Measurements from ENCODE around the gene IFT27.
"Not testable (repeated sequence)": the region's sequence is repeated elsewhere in the genome, so short reads cannot be mapped to it uniquely, and the experiment has no call there.

Gene IFT27

DNA sequence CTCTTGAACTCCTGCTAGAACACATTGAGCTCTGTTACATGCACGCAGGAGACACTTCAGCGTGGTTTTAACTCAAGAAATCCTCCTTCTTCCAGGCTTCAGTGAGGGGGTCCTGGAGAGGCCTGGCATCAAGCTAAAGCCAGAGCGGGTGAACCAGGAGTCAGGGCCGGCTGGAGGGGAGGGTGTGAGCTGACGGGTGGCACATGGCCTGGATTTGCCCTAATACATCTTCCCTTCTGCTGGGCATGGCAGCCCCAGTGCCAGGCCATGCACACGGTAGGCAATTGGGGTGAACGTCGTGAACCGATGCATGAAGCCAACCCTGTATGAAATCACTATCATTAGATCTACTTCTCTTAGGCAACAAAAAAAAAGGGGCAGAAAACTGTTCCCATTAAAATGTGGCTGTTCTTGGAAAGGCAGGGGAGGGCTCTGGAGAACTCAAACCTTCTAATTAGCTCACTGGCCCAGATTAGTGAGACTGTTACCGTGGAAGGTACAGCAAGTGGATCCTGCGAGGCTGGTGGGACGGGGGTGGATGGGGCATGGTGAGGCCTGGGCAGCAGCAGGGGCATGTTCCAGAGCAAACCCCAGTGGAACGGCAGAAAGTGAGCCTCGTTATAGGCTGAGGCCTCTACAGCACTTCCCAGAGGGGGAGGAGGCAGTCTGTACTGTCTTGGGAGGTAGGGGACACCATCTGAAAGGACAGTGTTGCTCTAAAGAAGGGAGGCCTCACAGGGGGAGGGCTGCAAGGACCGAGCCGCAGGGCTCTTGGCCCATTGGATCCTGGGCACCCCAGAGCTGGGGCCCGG lies 10.6 kb downstream of the IFT27 start:
- no peak for DNase-seq (ENCODE audit: low spot score)

DNA sequence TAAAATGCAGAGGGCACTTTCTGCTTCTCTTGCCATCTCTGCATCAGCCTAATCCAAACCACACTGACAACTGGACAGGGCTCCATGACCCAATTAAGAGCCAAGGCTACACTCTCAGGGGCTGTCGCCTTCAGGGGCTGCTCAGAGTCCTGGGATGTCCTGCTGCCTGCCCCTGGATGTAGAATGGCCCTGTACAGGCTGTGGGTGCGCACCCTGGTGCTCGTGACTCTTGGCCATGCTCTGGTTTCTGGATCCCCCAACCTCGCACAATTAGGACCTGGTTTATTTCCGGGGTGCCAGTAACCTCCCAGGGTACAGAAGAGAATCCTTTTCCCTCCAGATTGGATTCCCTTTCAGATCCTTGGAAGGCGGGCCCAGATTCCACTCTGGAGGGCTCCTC lies 11.3 kb downstream of the IFT27 start:
- DNase-seq (ENCODE audit: low spot score), result no peak

DNA sequence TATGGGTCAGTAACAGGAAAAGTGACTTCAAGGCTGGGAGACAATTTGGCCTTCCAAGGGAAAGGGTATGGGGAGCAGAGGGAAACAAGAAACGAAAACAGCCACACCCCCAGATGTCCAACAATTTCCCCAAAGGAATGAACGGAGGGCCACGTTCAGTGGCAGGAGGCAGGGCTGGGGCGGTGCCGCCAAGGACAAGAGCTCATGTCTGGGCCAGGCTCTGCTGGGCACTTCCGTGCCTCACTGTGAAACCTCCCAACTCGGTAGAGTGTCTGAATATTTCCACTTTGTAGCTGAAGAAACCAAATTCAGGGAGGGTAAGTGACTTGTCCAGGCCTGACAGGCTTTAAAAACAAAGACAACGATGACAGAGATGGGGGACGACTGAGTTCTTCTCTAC lies 11.9 kb downstream of the IFT27 start:
- no peak for DNase-seq (ENCODE audit: low spot score)

DNA sequence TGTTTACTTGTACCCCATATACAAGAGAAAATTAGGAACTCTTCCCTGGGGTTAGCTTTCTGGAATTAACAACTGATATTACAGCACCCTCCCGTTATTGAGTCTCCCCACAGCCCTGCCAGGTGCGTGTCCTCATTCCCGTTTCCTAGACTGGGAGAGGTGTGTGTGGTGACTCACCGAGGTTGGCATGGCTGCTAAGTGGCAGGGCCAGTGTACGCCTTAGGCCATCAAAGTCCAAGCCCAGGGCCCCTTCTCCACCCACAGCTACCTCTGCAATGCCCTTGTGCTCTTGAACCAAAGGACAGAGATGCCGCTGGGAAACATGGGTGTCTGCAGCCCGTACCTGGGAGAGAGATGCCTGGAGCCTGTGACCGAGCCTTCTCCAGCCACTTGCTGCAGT lies 12.3 kb downstream of the IFT27 start:
- no peak for DNase-seq (ENCODE audit: low spot score)

- DNase-seq (ENCODE audit: low spot score), result no peak
Measured at GRCh38 chr22:36762687-36763260, 13.1 kb downstream of the IFT27 start.

- DNase-seq (ENCODE audit: low spot score), result no peak
Measured at GRCh38 chr22:36761553-36762240, 14.2 kb downstream of the IFT27 start.

GRCh38 chr22:36760786-36761185 lies 15.1 kb downstream of the IFT27 start:
- no peak for DNase-seq (ENCODE audit: low spot score)

GRCh38 chr22:36759481-36760159 lies 16.3 kb downstream of the IFT27 start:
- no peak for DNase-seq (ENCODE audit: low spot score)

GRCh38 chr22:36758792-36759271 lies 17.1 kb downstream of the IFT27 start:
- no peak for DNase-seq (ENCODE audit: low spot score)

GRCh38 chr22:36757668-36758211 lies 18.2 kb downstream of the IFT27 start:
- DNase-seq (ENCODE audit: low spot score), result peak; percentile 83

GRCh38 chr22:36756746-36757655 lies 18.9 kb downstream of the IFT27 start:
- DNase-seq (ENCODE audit: low spot score), result no peak

DNA sequence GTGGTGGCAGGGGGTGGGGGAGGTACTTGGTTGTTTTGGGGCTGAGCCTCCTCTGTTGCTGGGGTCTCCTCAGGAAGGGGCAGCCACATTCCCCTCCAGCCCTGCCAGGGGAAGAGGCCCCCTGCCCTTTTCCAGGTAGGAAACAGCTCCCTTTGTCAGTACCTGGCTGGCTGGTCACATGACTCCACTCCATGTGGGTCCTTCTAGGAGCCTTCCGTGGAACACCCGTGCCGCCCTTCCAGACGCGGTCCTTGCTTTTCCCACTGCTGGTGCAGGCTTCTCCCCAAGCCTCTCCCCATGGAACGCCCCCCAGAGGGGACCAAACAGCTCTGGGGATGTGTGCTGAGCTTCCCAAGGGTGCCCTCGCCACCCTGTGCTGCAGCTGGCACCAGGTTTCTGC lies 19.9 kb downstream of the IFT27 start:
- no peak for DNase-seq (ENCODE audit: low spot score)

DNA sequence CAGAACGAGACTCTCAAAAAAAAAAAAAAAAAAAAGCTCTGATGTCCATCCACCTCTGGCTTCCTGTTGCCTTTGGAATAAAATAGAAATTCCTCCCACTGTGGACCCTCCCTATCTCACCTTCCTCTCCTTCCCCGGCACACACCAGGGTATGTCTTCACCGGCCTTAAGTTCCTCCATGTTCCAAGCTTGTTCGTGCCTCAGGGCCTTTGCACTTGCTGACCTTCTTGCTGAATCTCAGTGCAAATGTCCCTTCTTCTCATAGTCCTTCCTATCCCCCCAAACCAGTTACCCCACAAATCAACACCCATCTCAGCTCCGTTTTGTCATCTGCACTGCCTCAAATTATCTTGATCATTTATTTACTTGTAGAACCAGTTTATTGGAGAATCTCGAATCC lies 20.6 kb downstream of the IFT27 start:
- DNase-seq (ENCODE audit: low spot score), result no peak

- not testable (repeated sequence) for DNase-seq (ENCODE audit: low spot score)
Measured at GRCh38 chr22:36754881-36755280, 21.0 kb downstream of the IFT27 start.

- DNase-seq (ENCODE audit: low spot score), result no peak
Measured at GRCh38 chr22:36753916-36754315, 22.0 kb downstream of the IFT27 start.

- no peak for DNase-seq (ENCODE audit: low spot score)
Measured at GRCh38 chr22:36753120-36753802, 22.7 kb downstream of the IFT27 start.

DNA sequence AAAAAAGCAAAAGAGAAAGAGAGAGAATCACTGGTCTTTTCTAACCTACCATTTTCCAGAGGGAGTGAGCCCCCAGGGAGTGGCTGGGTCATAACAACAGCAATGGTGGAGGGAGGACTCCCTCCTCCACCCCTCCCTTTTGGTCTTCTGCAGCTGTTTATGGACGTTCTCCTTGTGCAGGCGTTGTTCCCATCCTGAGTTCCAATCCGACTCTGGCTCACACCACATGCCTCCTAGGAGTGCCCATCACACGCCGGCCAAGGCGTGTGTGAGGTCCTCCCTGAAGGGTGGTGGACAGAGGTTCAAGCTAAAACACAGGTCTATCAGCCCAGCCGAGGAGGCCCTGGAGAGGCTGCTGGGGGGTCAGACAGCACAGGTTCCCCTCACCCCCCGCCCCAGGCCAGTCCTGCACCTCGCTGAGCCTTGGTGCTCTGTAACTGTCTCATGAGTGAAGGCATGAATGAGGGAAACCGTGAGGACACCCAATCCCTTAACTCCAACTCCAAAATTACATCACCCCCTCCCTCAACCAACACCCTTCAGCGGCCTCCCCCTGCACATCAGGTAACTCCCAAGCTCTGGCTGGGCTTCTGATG lies 29.4 kb downstream of the IFT27 start:
- no peak for DNase-seq (ENCODE audit: low spot score)

DNA sequence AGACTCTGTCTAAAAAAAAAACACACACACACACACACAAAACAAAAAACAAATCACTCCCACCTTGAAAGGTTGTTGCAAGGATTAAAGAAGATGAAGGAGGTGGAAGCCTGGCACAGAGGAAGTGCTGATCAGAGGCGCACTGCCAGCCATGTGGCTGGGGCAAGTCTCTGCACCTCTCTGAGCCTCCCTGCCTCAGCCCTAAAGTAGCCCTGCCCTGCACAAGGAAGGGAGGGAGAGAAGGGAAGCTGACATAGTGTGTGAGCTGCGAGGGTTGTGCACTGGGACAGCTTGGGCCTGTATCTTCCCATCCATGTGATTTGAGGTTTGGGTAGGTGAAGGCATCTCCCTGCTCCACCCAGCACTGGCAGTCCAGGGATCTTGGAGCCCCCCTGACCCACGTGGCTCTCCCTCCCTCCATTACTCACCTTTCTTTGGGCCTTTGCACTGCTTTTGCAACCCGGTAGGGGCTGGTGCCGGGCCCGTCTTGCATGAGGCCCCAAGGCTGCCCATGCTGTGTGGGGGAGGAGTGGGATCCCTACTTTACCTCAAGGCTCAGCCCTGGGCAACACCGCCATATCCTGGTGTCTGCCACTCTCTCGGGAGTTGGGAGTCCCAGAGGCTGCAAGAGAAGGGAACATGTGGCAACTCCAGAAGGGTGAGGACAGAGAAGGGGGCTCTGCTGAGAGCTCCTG lies 30.5 kb downstream of the IFT27 start:
- no peak for DNase-seq (ENCODE audit: low spot score)

DNA sequence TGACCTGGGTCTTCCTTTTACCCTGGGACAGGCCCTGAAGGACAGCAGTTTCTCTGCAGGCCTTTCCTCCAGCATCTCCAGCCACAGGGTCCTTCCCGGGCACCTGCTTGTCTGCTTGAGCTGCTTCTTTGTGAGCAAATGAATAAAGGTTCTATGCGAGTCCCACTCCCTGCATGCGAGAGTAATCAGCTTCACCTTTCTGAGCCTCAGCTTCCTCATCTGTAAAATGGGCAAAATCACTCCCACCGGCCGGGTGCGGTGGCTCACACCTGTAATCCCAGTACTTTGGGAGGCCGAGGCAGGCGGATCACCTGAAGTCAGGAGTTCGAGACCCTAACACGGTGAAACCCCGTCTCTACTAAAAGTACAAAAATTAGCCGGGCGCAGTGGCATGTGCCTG lies 31.1 kb downstream of the IFT27 start:
- no peak for DNase-seq (ENCODE audit: low spot score)

DNA sequence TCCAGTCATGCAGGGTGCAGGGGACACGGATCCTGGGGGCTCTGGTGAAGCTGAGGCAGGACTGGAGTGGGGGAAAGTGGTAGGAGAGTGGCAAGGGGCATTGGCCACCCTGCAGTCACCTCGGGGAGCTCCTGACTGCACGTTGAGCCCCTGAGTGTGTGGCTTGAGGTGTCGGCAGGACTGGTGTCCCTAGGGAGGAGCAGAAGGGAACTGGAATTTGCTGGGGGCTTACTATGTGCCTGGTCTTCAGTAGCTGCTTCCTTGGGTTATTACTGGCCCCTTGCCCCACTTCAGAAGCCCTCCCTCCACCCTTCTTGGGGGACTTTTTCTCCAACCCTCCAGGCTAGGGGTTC lies 31.5 kb downstream of the IFT27 start:
- no peak for DNase-seq (ENCODE audit: low spot score)
